ENCODE measurements around the gene ABI3BP.

DNA sequence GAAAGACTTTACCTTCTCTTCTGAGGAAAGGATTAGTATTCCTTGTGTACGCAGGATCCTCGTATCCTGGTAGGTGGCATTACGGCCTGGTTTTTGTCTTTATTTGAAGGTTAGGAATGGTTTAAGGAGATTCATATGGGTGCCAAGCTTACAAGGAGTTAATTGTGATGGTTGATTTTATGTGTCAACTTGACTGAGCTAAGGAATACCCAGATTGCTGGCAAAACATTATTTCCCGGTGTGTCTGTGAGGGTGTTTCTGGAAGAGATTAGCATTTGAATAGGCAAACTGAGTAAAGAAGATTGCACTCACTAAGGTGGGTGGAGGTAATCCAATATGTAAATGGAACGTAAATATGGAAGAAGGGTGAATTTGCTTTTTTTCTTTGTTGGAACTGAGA lies 44.4 kb upstream of the ABI3BP start:
- no peak for TF ChIP-seq EZH2 (IDR thresholded peaks at IDR 0.05; ENCODE audit: insufficient read depth, low read length)
- TF ChIP-seq, protein P1, sequence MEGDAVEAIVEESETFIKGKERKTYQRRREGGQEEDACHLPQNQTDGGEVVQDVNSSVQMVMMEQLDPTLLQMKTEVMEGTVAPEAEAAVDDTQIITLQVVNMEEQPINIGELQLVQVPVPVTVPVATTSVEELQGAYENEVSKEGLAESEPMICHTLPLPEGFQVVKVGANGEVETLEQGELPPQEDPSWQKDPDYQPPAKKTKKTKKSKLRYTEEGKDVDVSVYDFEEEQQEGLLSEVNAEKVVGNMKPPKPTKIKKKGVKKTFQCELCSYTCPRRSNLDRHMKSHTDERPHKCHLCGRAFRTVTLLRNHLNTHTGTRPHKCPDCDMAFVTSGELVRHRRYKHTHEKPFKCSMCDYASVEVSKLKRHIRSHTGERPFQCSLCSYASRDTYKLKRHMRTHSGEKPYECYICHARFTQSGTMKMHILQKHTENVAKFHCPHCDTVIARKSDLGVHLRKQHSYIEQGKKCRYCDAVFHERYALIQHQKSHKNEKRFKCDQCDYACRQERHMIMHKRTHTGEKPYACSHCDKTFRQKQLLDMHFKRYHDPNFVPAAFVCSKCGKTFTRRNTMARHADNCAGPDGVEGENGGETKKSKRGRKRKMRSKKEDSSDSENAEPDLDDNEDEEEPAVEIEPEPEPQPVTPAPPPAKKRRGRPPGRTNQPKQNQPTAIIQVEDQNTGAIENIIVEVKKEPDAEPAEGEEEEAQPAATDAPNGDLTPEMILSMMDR (IDR thresholded peaks at IDR 0.05; ENCODE audit: insufficient read depth, low read depth, low read length), result no peak

Measured in astrocyte (in vitro differentiated cells and primary cell).